Measurements from ENCODE around the gene KRT34.

The KRT34 gene

DNA sequence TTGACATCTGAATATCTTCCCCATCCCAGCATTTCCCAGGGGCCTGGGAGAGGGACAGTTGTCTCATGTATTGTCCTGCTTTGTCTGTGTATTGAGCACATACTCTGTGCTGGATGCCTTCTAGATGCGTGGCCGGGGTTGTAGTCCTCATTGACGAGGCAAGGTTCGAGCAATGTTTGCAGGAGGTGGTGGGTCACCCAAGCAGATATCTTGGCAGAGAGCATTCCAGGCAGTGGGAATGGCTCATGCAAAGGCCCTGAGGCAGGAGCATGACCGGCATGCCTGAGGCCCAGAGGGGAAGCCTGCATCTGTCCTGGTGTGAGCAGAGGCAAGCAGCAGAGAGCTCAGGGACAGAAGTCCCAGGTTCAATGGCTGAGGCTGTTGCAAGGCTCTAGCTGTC, 49.0 kb downstream of the KRT34 start:
- H3K4me3 ChIP-seq (ENCODE audit: low read depth, low read length): no peak overlapping the region
- no peak for DNase-seq (ENCODE audit: low read depth)
- TF ChIP-seq, protein P1, sequence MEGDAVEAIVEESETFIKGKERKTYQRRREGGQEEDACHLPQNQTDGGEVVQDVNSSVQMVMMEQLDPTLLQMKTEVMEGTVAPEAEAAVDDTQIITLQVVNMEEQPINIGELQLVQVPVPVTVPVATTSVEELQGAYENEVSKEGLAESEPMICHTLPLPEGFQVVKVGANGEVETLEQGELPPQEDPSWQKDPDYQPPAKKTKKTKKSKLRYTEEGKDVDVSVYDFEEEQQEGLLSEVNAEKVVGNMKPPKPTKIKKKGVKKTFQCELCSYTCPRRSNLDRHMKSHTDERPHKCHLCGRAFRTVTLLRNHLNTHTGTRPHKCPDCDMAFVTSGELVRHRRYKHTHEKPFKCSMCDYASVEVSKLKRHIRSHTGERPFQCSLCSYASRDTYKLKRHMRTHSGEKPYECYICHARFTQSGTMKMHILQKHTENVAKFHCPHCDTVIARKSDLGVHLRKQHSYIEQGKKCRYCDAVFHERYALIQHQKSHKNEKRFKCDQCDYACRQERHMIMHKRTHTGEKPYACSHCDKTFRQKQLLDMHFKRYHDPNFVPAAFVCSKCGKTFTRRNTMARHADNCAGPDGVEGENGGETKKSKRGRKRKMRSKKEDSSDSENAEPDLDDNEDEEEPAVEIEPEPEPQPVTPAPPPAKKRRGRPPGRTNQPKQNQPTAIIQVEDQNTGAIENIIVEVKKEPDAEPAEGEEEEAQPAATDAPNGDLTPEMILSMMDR (IDR thresholded peaks at IDR 0.05; ENCODE audit: control insufficient read depth, extremely low read depth, insufficient read depth): no peak

GRCh38 chr17:41332239-41332638, 49.9 kb downstream of the KRT34 start:
- TF ChIP-seq, protein P1 (IDR thresholded peaks at IDR 0.05; ENCODE audit: control insufficient read depth, extremely low read depth, insufficient read depth): no peak
- H3K4me3 ChIP-seq (ENCODE audit: low read depth, low read length): no peak overlapping the region
- DNase-seq (ENCODE audit: low read depth): no peak

- no peak for DNase-seq (ENCODE audit: low read depth)
- TF ChIP-seq, protein P1 (IDR thresholded peaks at IDR 0.05; ENCODE audit: control insufficient read depth, extremely low read depth, insufficient read depth): no peak
- no peak overlapping the region for H3K4me3 ChIP-seq (ENCODE audit: low read depth, low read length)
Observed at GRCh38 chr17:41331606-41332005, 50.5 kb downstream of the KRT34 start.

DNA sequence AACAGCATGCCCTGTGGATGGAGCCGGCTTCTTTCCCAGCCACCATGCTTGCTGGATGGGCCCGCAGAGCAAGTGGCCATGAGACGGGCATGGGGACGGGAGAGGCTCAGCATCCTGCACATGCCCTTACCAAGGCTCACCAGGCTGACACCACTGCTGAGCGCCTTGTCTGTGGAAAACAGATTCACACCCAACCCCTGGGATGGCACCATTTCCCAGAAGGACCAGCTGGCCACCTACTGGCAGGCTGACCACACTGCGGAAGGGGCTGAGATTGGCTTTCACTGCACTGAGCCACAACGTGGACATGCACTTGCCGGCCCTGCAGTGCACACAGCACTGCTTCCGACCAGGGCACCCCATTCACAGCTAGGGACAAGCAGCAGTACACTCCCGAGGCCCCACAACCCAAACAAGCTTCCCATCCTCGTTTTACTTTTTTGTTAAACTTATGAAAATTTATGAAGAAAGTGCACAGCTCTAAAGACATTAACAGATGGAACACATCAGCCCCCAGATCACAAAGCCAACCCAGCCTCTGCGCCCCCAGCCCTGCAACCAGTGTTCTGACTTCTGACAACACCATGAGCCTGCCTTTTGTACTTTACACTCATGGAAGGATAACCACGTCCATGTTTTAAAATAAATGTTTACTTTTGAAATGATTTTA, 52.7 kb downstream of the KRT34 start:
- no peak overlapping the region for H3K4me3 ChIP-seq (ENCODE audit: low read depth, low read length)
- TF ChIP-seq, protein P1 (IDR thresholded peaks at IDR 0.05; ENCODE audit: control insufficient read depth, extremely low read depth, insufficient read depth): peak; percentile 99
- no peak for DNase-seq (ENCODE audit: low read depth)

GRCh38 chr17:41328207-41328606, 53.9 kb downstream of the KRT34 start:
- TF ChIP-seq, protein P1 (IDR thresholded peaks at IDR 0.05; ENCODE audit: control insufficient read depth, extremely low read depth, insufficient read depth): no peak
- H3K4me3 ChIP-seq (ENCODE audit: low read depth, low read length): no peak overlapping the region
- no peak for DNase-seq (ENCODE audit: low read depth)

Data from LNCaP clone FGC (cell line).